Right ventricle myocardium superior (tissue), 1 donor: Measurements from ENCODE around the gene DIS3L2. TPM values are rescaled to one million over a fixed set of nuclear protein-coding genes. Genes with fewer than 3 reads are reported as not detected.
"Not testable (repeated sequence)": the region's sequence is repeated elsewhere in the genome, so short reads cannot be mapped to it uniquely, and the experiment has no call there.

Source experiments
- ATAC-seq: fragments of 200-7000 bp; cut with Tn5 transposase; one replicate; pipeline ENCODE4 v1.9.1; 2020; ENCODE audit warnings: mild to moderate bottlenecking; ENCODE audit not compliant: poor library complexity
- DNase-seq: peaks from one replicate; pipeline ENCODE4 v3.0.0-alpha.2; 2020
- intact Hi-C: fragments of 100-400 bp; cut with DNase I; formaldehyde crosslinking; loops from one replicate; pipeline ENCODE4 v1.11.2; 2022
- total RNA-seq: library from RNA; stranded (reverse); fragmentation: NEBNext Ultra II Directional; extraction: Animal tissue kit (Norgen Biotek cat#: 25700); gene quantifications from one replicate; pipeline ENCODE4 v1.2.1, GENCODE V29; 2021
- donor health status: DM: no; HTN: yes; CAD: no; lungs with severe emphysema.

Gene DIS3L2
- total RNA-seq, 1 donor from 2014 or later = 17.6 TPM

GRCh38 chr2:232132181-232132580, 170.7 kb downstream of the DIS3L2 start:
- intact Hi-C loops = no loop called here
- ATAC-seq (no peak), DNase-seq (no peak)

GRCh38 chr2:232133078-232133477, 171.6 kb downstream of the DIS3L2 start:
- no peak for DNase-seq
- intact Hi-C loops = no loop called here
- no peak for ATAC-seq

- no peak for DNase-seq
- intact Hi-C loops = no loop called here
- ATAC-seq = no peak
Observed at GRCh38 chr2:232134939-232135338, 173.4 kb downstream of the DIS3L2 start.

GRCh38 chr2:232137356-232138147, 176.0 kb downstream of the DIS3L2 start:
- DNase-seq (no peak), ATAC-seq (no peak)
- intact Hi-C loops = no loop called here

GRCh38 chr2:232138441-232138840, 176.9 kb downstream of the DIS3L2 start:
- ATAC-seq (no peak), DNase-seq (no peak)
- intact Hi-C loops = no loop called here

GRCh38 chr2:232139171-232139594, 177.7 kb downstream of the DIS3L2 start:
- ATAC-seq (no peak), DNase-seq (no peak)
- intact Hi-C loops = no loop called here

- no peak for ATAC-seq
- DNase-seq = no peak
- intact Hi-C loops = loop anchor here (5.0 kb wide), 1 partner anchor 213 kb away; the partner anchor contains the start of gene NPPC
Observed at GRCh38 chr2:232139786-232140562, 178.5 kb downstream of the DIS3L2 start.

- no peak for ATAC-seq
Observed at GRCh38 chr2:232141591-232141990, 180.1 kb downstream of the DIS3L2 start.

GRCh38 chr2:232142049-232142448, 180.5 kb downstream of the DIS3L2 start:
- intact Hi-C loops = loop anchor here (5.0 kb wide), 1 partner anchor 215 kb away; the partner anchor contains the start of gene NPPC
- ATAC-seq (peak; percentile 80), DNase-seq (no peak)

More at GRCh38 chr2:232141591-232141990, 180.1 kb downstream of the DIS3L2 start:
- DNase-seq = no peak
- intact Hi-C loops = loop anchor here (5.0 kb wide), 1 partner anchor 214 kb away; the partner anchor contains the start of gene NPPC

GRCh38 chr2:232142502-232142901, 181.0 kb downstream of the DIS3L2 start:
- DNase-seq (no peak), ATAC-seq (no peak)
- intact Hi-C loops = loop anchor here (5.0 kb wide), 1 partner anchor 215 kb away; the partner anchor contains the start of gene NPPC

GRCh38 chr2:232146294-232146693, 184.8 kb downstream of the DIS3L2 start:
- ATAC-seq (no peak), DNase-seq (no peak)
- intact Hi-C loops = no loop called here

- intact Hi-C loops = no loop called here
- no peak for DNase-seq
- ATAC-seq = no peak
Observed at GRCh38 chr2:232147440-232148077, 186.0 kb downstream of the DIS3L2 start.

- no peak for ATAC-seq
- intact Hi-C loops = no loop called here
- no peak for DNase-seq
Observed at GRCh38 chr2:232162187-232162586, 200.7 kb downstream of the DIS3L2 start.

GRCh38 chr2:232170396-232170795, 208.9 kb downstream of the DIS3L2 start:
- DNase-seq (no peak), ATAC-seq (no peak)
- intact Hi-C loops = no loop called here

- ATAC-seq (no peak), DNase-seq (no peak)
- intact Hi-C loops = no loop called here
Observed at GRCh38 chr2:232174662-232175061, 213.1 kb downstream of the DIS3L2 start.

- DNase-seq, intact Hi-C loops, ATAC-seq: not testable (repeated sequence)
Observed at GRCh38 chr2:232176587-232176986, 215.1 kb downstream of the DIS3L2 start.

GRCh38 chr2:232183279-232183678, 221.8 kb downstream of the DIS3L2 start:
- no peak for DNase-seq
- intact Hi-C loops = no loop called here
- ATAC-seq = no peak

GRCh38 chr2:232184346-232184745, 222.8 kb downstream of the DIS3L2 start:
- no peak for ATAC-seq
- intact Hi-C loops = no loop called here
- DNase-seq = no peak

GRCh38 chr2:232190796-232191195, 229.3 kb downstream of the DIS3L2 start:
- ATAC-seq (no peak), DNase-seq (no peak)
- intact Hi-C loops = no loop called here
